ENCODE results near the gene PLEKHH3.

Gene PLEKHH3

DNA sequence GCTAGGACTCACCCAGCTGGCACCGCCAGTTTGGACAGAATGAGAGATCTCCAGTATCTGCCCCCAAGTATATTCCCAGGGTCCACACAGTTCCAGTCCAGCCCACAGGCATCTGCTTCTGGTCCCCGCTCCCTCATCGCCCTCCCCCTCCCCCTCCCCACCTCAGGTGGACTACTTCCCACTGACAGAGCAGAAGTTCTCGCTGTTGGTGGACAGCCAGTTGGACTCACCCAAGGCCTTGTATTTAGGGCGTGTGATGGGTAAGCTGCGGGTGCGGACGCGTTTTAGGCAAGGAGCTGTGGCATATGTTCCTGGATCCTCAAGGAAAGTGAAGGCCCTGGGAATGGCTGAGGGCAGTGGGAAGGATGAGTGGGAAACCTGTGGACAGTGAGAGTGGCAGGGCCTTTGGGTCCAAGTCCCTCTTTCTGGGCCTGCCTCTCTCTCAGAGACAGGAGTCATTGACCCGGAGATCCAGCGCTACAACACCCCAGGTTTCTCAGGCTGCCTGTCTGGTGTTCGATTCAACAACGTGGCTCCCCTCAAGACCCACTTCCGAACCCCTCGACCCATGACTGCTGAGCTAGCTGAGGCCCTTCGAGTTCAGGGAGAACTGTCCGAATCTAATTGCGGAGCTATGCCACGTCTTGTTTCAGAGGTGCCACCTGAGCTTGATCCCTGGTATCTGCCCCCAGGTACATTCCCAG is 20.5 kb upstream of the PLEKHH3 start:
- DNase-seq (ENCODE audit: low read depth) = no peak
- no peak overlapping the region for H3K4me3 ChIP-seq (ENCODE audit: low read length)
- TF ChIP-seq, protein P1, sequence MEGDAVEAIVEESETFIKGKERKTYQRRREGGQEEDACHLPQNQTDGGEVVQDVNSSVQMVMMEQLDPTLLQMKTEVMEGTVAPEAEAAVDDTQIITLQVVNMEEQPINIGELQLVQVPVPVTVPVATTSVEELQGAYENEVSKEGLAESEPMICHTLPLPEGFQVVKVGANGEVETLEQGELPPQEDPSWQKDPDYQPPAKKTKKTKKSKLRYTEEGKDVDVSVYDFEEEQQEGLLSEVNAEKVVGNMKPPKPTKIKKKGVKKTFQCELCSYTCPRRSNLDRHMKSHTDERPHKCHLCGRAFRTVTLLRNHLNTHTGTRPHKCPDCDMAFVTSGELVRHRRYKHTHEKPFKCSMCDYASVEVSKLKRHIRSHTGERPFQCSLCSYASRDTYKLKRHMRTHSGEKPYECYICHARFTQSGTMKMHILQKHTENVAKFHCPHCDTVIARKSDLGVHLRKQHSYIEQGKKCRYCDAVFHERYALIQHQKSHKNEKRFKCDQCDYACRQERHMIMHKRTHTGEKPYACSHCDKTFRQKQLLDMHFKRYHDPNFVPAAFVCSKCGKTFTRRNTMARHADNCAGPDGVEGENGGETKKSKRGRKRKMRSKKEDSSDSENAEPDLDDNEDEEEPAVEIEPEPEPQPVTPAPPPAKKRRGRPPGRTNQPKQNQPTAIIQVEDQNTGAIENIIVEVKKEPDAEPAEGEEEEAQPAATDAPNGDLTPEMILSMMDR (conservative IDR thresholded peaks at IDR 0.05; ENCODE audit: low read length) = no peak

GRCh38 chr17:42695500-42695899 is 18.7 kb upstream of the PLEKHH3 start:
- H3K4me3 ChIP-seq (ENCODE audit: low read length) = no peak overlapping the region
- DNase-seq (ENCODE audit: low read depth) = no peak
- TF ChIP-seq, protein P1 (conservative IDR thresholded peaks at IDR 0.05; ENCODE audit: low read length) = no peak

- TF ChIP-seq, protein P1 (conservative IDR thresholded peaks at IDR 0.05; ENCODE audit: low read length) = no peak
- no peak for DNase-seq (ENCODE audit: low read depth)
Observed at GRCh38 chr17:42694524-42694923, 17.7 kb upstream of the PLEKHH3 start.

GRCh38 chr17:42692489-42692888 is 15.7 kb upstream of the PLEKHH3 start:
- no peak for DNase-seq (ENCODE audit: low read depth)
- TF ChIP-seq, protein P1 (conservative IDR thresholded peaks at IDR 0.05; ENCODE audit: low read length) = no peak

More at GRCh38 chr17:42694524-42694923, 17.7 kb upstream of the PLEKHH3 start:
- no peak overlapping the region for H3K4me3 ChIP-seq (ENCODE audit: low read length)

DNA sequence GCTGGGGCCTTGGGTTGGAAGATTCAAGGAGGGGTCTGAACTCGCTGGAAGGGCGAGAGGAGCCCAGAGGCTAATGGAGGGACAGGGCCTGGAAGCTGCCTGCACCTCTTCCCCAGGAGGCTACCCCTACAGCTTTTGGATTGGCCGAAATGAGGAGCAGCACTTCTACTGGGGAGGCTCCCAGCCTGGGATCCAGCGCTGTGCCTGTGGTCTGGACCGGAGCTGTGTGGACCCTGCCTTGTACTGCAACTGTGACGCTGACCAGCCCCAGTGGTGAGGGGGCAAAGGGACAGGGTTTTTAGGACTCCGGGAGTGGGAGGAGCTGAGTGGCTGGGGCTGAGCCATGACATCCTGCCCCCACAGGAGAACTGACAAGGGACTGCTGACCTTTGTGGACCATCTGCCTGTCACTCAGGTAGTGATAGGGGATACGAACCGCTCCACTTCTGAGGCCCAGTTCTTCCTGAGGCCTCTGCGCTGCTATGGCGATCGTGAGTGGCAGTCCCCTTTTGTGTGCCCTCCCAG is 14.3 kb upstream of the PLEKHH3 start:
- no peak overlapping the region for H3K4me3 ChIP-seq (ENCODE audit: low read length)
- TF ChIP-seq, protein P1 (conservative IDR thresholded peaks at IDR 0.05; ENCODE audit: low read length) = no peak
- no peak for DNase-seq (ENCODE audit: low read depth)

More at GRCh38 chr17:42692489-42692888, 15.7 kb upstream of the PLEKHH3 start:
- no peak overlapping the region for H3K4me3 ChIP-seq (ENCODE audit: low read length)

GRCh38 chr17:42690596-42690995 is 13.8 kb upstream of the PLEKHH3 start:
- DNase-seq (ENCODE audit: low read depth) = no peak
- TF ChIP-seq, protein P1 (conservative IDR thresholded peaks at IDR 0.05; ENCODE audit: low read length) = no peak
- H3K4me3 ChIP-seq (ENCODE audit: low read length) = no peak overlapping the region

GRCh38 chr17:42687707-42688320 is 11.0 kb upstream of the PLEKHH3 start:
- TF ChIP-seq, protein P1 (conservative IDR thresholded peaks at IDR 0.05; ENCODE audit: low read length) = no peak
- DNase-seq (ENCODE audit: low read depth) = no peak
- no peak overlapping the region for H3K4me3 ChIP-seq (ENCODE audit: low read length)
